Upper lobe of left lung (tissue), 6 donors: ENCODE data around the gene CUEDC1. TPM values are rescaled to one million over a fixed set of nuclear protein-coding genes. Genes with fewer than 3 reads are reported as not detected.

Source experiments
- ATAC-seq, 2 donors: fragments of 200-7000 bp; cut with Tn5 transposase; one replicate each; pipeline ENCODE4 v1.9.1; 2022; ENCODE audit warnings: mild to moderate bottlenecking in 2 of 2, moderate library complexity in 2 of 2; ENCODE audit not compliant: low FRiP score in 2 of 2
- DNase-seq, 2 donors: peaks; one replicate each; pipeline ENCODE4 v3.0.0-alpha.2; 2019 to 2020
- H3K27ac ChIP-seq, 4 donors: fragments of 200-600 bp; sonication (generic); one replicate each; pipeline ENCODE4 v1.5.1; 2016 to 2019
- H3K27me3 ChIP-seq, 4 donors: fragments of 200-600 bp; sonication (generic); one replicate each; pipeline ENCODE4 v1.5.1; 2017 to 2019
- H3K36me3 ChIP-seq, 4 donors: fragments of 200-600 bp; sonication (generic); one replicate each; pipeline ENCODE4 v1.5.1; 2016 to 2019
- H3K4me1 ChIP-seq, 4 donors: fragments of 200-600 bp; sonication (generic); one replicate each; pipeline ENCODE4 v1.5.1; 2018 to 2019
- H3K4me3 ChIP-seq, 4 donors: fragments of 200-600 bp; sonication (generic); one replicate each; pipeline ENCODE4 v1.5.1; 2017 to 2019; ENCODE audit warnings: mild to moderate bottlenecking in 2 of 4, moderate library complexity in 1 of 4
- H3K9me3 ChIP-seq, 4 donors: fragments of 200-600 bp; sonication (generic); one replicate each; pipeline ENCODE4 v1.5.1; 2018 to 2019
- CTCF ChIP-seq, 6 experiments: fragments of 450-650 bp in 4 of 6; fragments of 200-600 bp in 2 of 6; sonication (generic) in 2 of 6; IDR thresholded peaks; one replicate each; pipeline ENCODE4 v1.5.1; 2016 to 2019; ENCODE audit warnings: antibody characterized with exemption in 6 of 6
- EP300 ChIP-seq, 4 donors: sonication (generic); formaldehyde crosslinking; IDR thresholded peaks; one replicate each; pipeline ENCODE4 v1.5.1; 2017; ENCODE audit warnings: antibody characterized with exemption in 4 of 4, control low read depth in 2 of 4
- POLR2A ChIP-seq, 4 donors: fragments of 450-650 bp; IDR thresholded peaks; one replicate each; pipeline ENCODE4 v1.5.1; 2016 to 2017; ENCODE audit warnings: antibody characterized with exemption in 4 of 4, mild to moderate bottlenecking in 2 of 4
- POLR2AphosphoS5 ChIP-seq, 2 donors: sonication (generic); formaldehyde crosslinking; IDR thresholded peaks; one replicate each; pipeline ENCODE4 v1.5.1; 2017; ENCODE audit warnings: antibody characterized with exemption in 2 of 2
- WGBS, 2 donors: methylation state at CpG; one replicate each; pipeline ENCODE4 v1.1.5; 2017 to 2018; 5-methylcytosine and 5-hydroxymethylcytosine counted together
- total RNA-seq, 6 donors: library from RNA; depleted of rRNA in 4 of 6; stranded (reverse); fragments of >200 nt in 4 of 6; gene quantifications; one replicate each; pipeline versions ENCODE4 v1.1.0 to v1.2.1, GENCODE V29; 2016 to 2021
- donor health status: DM: no; HTN: no; CAD: no; lungs with moderate emphysema.
- donor health status: DM: no; HTN: yes; CAD: no; lungs with severe emphysema.

CUEDC1 gene
- total RNA-seq, 6 donors from 2014 or later: 33.3 to 119 (median 54.4) TPM

GRCh38 chr17:57972151-57972550 lies 16.9 kb upstream of the CUEDC1 start:
- Histone ChIP-seq H3K27me3 (no peaks in the 10 kb centered on the region), H3K9me3 (no peaks in the 10 kb centered on the region), H3K4me3 (no peak overlapping the region), H3K36me3 (peaks cover 19 to 56% (median 41%) of the 10 kb centered on the region in 4 donors), H3K4me1 (peaks cover 12 to 15% (median 13%) of the 10 kb centered on the region in 4 donors), H3K27ac (no peak overlapping the region)
- ATAC-seq (no peak), DNase-seq (no peak)
- TF ChIP-seq POLR2AphosphoS5 (IDR thresholded peaks at IDR 0.05) (no peak), CTCF (IDR thresholded peaks at IDR 0.05) (no peak)
- 22 to 50% methylated on average over 1 of the region's 1 CpG for WGBS, 2 donors

- TF ChIP-seq POLR2AphosphoS5 (IDR thresholded peaks at IDR 0.05) (no peak), EP300 (IDR thresholded peaks at IDR 0.05) (no peak)
- WGBS, 2 donors: 75 to 80% methylated on average over 10 of the region's 10 CpGs
- H3K27me3 ChIP-seq: no peaks in the 10 kb centered on the region
- no peak overlapping the region for H3K27ac ChIP-seq
- no peak overlapping the region for H3K4me3 ChIP-seq
- peaks cover 12 to 15% (median 13%) of the 10 kb centered on the region in 4 donors for H3K4me1 ChIP-seq
- peaks cover 13 to 50% (median 35%) of the 10 kb centered on the region in 4 donors for H3K36me3 ChIP-seq
- H3K9me3 ChIP-seq: no peaks in the 10 kb centered on the region
- no peak for ATAC-seq
- no peak for DNase-seq
Measured at GRCh38 chr17:57971572-57971971, 16.4 kb upstream of the CUEDC1 start.

GRCh38 chr17:57970710-57971109 lies 15.5 kb upstream of the CUEDC1 start:
- TF ChIP-seq POLR2A (IDR thresholded peaks at IDR 0.05) (no peak), EP300 (IDR thresholded peaks at IDR 0.05) (no peak), CTCF (IDR thresholded peaks at IDR 0.05) (no peak), POLR2AphosphoS5 (IDR thresholded peaks at IDR 0.05) (no peak)
- peaks cover 6 to 42% (median 27%) of the 10 kb centered on the region in 4 donors for H3K36me3 ChIP-seq
- DNase-seq: no peak
- no peaks in the 10 kb centered on the region for H3K9me3 ChIP-seq
- 53 to 62% methylated on average over 4 of the region's 4 CpGs for WGBS, 2 donors
- H3K27ac ChIP-seq: peak overlapping the region in 1 of 4 donors; percentile 24
- H3K4me1 ChIP-seq: peaks cover 10 to 13% (median 12%) of the 10 kb centered on the region in 4 donors
- no peak overlapping the region for H3K4me3 ChIP-seq
- no peaks in the 10 kb centered on the region for H3K27me3 ChIP-seq
- no peak for ATAC-seq

GRCh38 chr17:57968456-57968855 lies 13.2 kb upstream of the CUEDC1 start:
- ATAC-seq (no peak), DNase-seq (no peak)
- 48 to 80% methylated on average over 1 of the region's 1 CpG for WGBS, 2 donors
- Histone ChIP-seq H3K36me3 (peaks cover 4 to 19% (median 8%) of the 10 kb centered on the region in 4 donors), H3K27ac (no peak overlapping the region), H3K4me3 (no peak overlapping the region), H3K27me3 (no peaks in the 10 kb centered on the region), H3K9me3 (no peaks in the 10 kb centered on the region), H3K4me1 (no peaks in the 10 kb centered on the region)
- TF ChIP-seq POLR2AphosphoS5 (IDR thresholded peaks at IDR 0.05) (no peak), POLR2A (IDR thresholded peaks at IDR 0.05) (no peak), EP300 (IDR thresholded peaks at IDR 0.05) (no peak), CTCF (IDR thresholded peaks at IDR 0.05) (no peak)

GRCh38 chr17:57966875-57967274 lies 11.7 kb upstream of the CUEDC1 start:
- WGBS, 2 donors: 68 to 87% methylated on average over 5 of the region's 5 CpGs
- no peak overlapping the region for H3K27ac ChIP-seq
- H3K27me3 ChIP-seq: no peaks in the 10 kb centered on the region
- no peak overlapping the region for H3K4me3 ChIP-seq
- H3K4me1 ChIP-seq: no peaks in the 10 kb centered on the region
- DNase-seq: no peak
- no peak for ATAC-seq
- H3K9me3 ChIP-seq: no peaks in the 10 kb centered on the region
- TF ChIP-seq POLR2A (IDR thresholded peaks at IDR 0.05) (no peak), EP300 (IDR thresholded peaks at IDR 0.05) (no peak), POLR2AphosphoS5 (IDR thresholded peaks at IDR 0.05) (no peak), CTCF (IDR thresholded peaks at IDR 0.05) (no peak)
- H3K36me3 ChIP-seq: peaks cover 0 to 4% (median 0%) of the 10 kb centered on the region in 4 donors
